HepG2 (cell line): Measurements from ENCODE around the gene BTNL3. TPM values are rescaled to one million over a fixed set of nuclear protein-coding genes. Genes with fewer than 3 reads are reported as not detected.

Experiments
- ATAC-seq: fragments of 200-7000 bp; cut with Tn5 transposase; 3 replicates; pipeline ENCODE4 v1.9.1; 2020; ENCODE audit warnings: mild to moderate bottlenecking, moderate library complexity
- BruUV-seq: library from RNA; stranded (reverse); fragments of 400-500 nt; replicated peaks from 2 replicates; lab custom pipeline; 2021; lab: Mats Ljungman, UMichigan
- CTCF ChIA-PET: fragments of 300-600 bp; formaldehyde crosslinking; extraction: SDS; loops from one replicate; lab custom pipeline; 2021; ENCODE audit warnings: low total read pairs, inconsistent platforms, low intra/inter-chr PET ratio; lab: Yijun Ruan, JAX
- POLR2A ChIA-PET: fragments of 350-600 bp; sonication (Branson Sonifier 250); formaldehyde crosslinking; loops from one replicate; lab custom pipeline; 2020; ENCODE audit warnings: antibody characterized with exemption, inconsistent platforms; lab: Yijun Ruan, JAX
- DNase-seq: peaks from one replicate; pipeline ENCODE4 v3.0.0-alpha.2; 2015; ENCODE audit warnings: low spot score
- FAIRE-seq: peaks from 3 replicates; lab custom pipeline; 2011; peaks lifted over from hg19 to GRCh38; lab: Jason Lieb, UNC
- H2AFZ ChIP-seq: one replicate; pipeline ENCODE4 v1.6.1; 2011; ENCODE audit warnings: low read length, inconsistent platforms
- H3K27ac ChIP-seq: fragments of 300-600 bp; 3 replicates; pipeline ENCODE4 v1.8.0; 2011; ENCODE audit warnings: mixed run types, mild to moderate bottlenecking, mixed read lengths, low read length, inconsistent platforms; ENCODE audit not compliant: insufficient read depth; ENCODE audit errors: extremely low read length
- H3K27me3 ChIP-seq, 2 experiments: fragments of 200-600 bp in 1 of 2; 2 replicates in 1 of 2; 3 replicates in 1 of 2; pipeline versions ENCODE4 v1.6.0 to v1.8.0; 2011; ENCODE audit warnings: low read length in 2 of 2, mild to moderate bottlenecking in 2 of 2, moderate library complexity in 2 of 2, inconsistent platforms in 1 of 2; ENCODE audit not compliant: insufficient read depth in 2 of 2, control insufficient read depth in 1 of 2
- H3K36me3 ChIP-seq, 2 experiments: fragments of 200-600 bp in 1 of 2; replicated peaks in 1 of 2; 2 replicates in 1 of 2; 3 replicates in 1 of 2; pipeline versions ENCODE4 v1.5.1 to v1.8.0; 2011; ENCODE audit warnings: low read length in 2 of 2, inconsistent platforms in 1 of 2; ENCODE audit not compliant: insufficient read depth in 2 of 2, control insufficient read depth in 1 of 2
- H3K4me1 ChIP-seq: 2 replicates; pipeline ENCODE4 v1.5.1; 2012; ENCODE audit warnings: low read length, inconsistent platforms; ENCODE audit not compliant: insufficient read depth
- H3K4me2 ChIP-seq: 2 replicates; pipeline ENCODE4 v1.6.0; 2011; ENCODE audit warnings: low read depth, low read length, inconsistent platforms
- H3K4me3 ChIP-seq, 3 experiments: fragments of 200-600 bp in 1 of 3; sonication (generic), shearing (Covaris generic) in 1 of 3; replicated peaks in 1 of 3; 2 replicates each; pipeline ENCODE4 v1.5.1; 2011 to 2016; ENCODE audit warnings: low read length in 3 of 3, inconsistent platforms in 2 of 3, low read depth in 2 of 3, mild to moderate bottlenecking in 2 of 3, control low read depth in 1 of 3, mixed read lengths in 1 of 3; ENCODE audit not compliant: insufficient read depth in 1 of 3
- H3K79me2 ChIP-seq: one replicate; pipeline ENCODE4 v1.6.1; 2011; ENCODE audit warnings: low read length, inconsistent platforms; ENCODE audit not compliant: insufficient read depth
- H3K9ac ChIP-seq: 2 replicates; pipeline ENCODE4 v1.6.0; 2011; ENCODE audit warnings: mild to moderate bottlenecking, low read depth, low read length, inconsistent platforms; ENCODE audit not compliant: insufficient read depth
- H3K9me3 ChIP-seq: 2 replicates; pipeline ENCODE4 v1.5.1; 2012; ENCODE audit warnings: mild to moderate bottlenecking, low read length
- H4K20me1 ChIP-seq: 2 replicates; pipeline ENCODE4 v1.6.0; 2011; ENCODE audit warnings: inconsistent platforms, mild to moderate bottlenecking, low read length, moderate library complexity; ENCODE audit not compliant: insufficient read depth
- ARNT ChIP-seq: fragments of 450-650 bp; IDR thresholded peaks from 2 replicates; pipeline ENCODE4 v1.6.1; 2017
- ATF1 ChIP-seq: IDR thresholded peaks from 2 replicates; pipeline ENCODE4 v1.6.1; 2016; ENCODE audit warnings: mild to moderate bottlenecking, control low read depth
- DBP ChIP-seq: sonication (generic); formaldehyde crosslinking; IDR thresholded peaks from 2 replicates; pipeline ENCODE4 v1.4.0; 2020; ENCODE audit warnings: missing genetic modification reagents; ENCODE audit errors: not compliant biosample characterization
- DZIP1 ChIP-seq: sonication (generic); formaldehyde crosslinking; IDR thresholded peaks from 2 replicates; pipeline ENCODE4 v1.5.0; 2020; ENCODE audit warnings: mild to moderate bottlenecking, missing genetic modification reagents
- FOSL2 ChIP-seq: sonication (generic); formaldehyde crosslinking; IDR thresholded peaks from 2 replicates; pipeline ENCODE4 v1.4.0; 2020; ENCODE audit warnings: missing genetic modification reagents
- GATA4 ChIP-seq: sonication (generic); IDR thresholded peaks from 2 replicates; pipeline ENCODE4 v1.6.1; 2016; ENCODE audit warnings: antibody characterized with exemption, low read depth, borderline replicate concordance
- KLF9 ChIP-seq: IDR thresholded peaks from 2 replicates; pipeline ENCODE4 v1.6.1; 2016; ENCODE audit warnings: low read depth
- MTF2 ChIP-seq: sonication (generic); formaldehyde crosslinking; IDR thresholded peaks from 2 replicates; pipeline ENCODE4 v1.5.0; 2020; ENCODE audit warnings: missing genetic modification reagents, borderline replicate concordance
- MYC ChIP-seq: sonication (generic); formaldehyde crosslinking; IDR thresholded peaks from 2 replicates; pipeline ENCODE4 v1.9.0; 2021; ENCODE audit warnings: missing genetic modification reagents, borderline replicate concordance
- PITX1 ChIP-seq: sonication (generic); formaldehyde crosslinking; IDR thresholded peaks from 2 replicates; pipeline ENCODE4 v1.5.1; 2020; ENCODE audit warnings: mild to moderate bottlenecking, missing genetic modification reagents
- PPARG ChIP-seq: conservative IDR thresholded peaks from 2 replicates; pipeline ENCODE4 v1.6.1; 2016; ENCODE audit warnings: missing biosample characterization, missing genetic modification reagents
- RELA ChIP-seq: sonication (generic); formaldehyde crosslinking; IDR thresholded peaks from 2 replicates; pipeline ENCODE4 v1.4.0; 2020; ENCODE audit warnings: missing genetic modification reagents
- SETDB1 ChIP-seq: sonication (generic); formaldehyde crosslinking; IDR thresholded peaks from 2 replicates; pipeline ENCODE4 v1.5.1; 2020; ENCODE audit warnings: missing genetic modification reagents, mild to moderate bottlenecking, borderline replicate concordance
- SOX6 ChIP-seq, 2 experiments: fragments of 450-650 bp in 1 of 2; sonication (generic) in 1 of 2; formaldehyde crosslinking in 1 of 2; IDR thresholded peaks; 2 replicates each; pipeline versions ENCODE4 v1.4.0 to v1.6.1; 2017 to 2020; ENCODE audit warnings: antibody characterized with exemption in 1 of 2, mild to moderate bottlenecking in 1 of 2, missing genetic modification reagents in 1 of 2
- SP4 ChIP-seq: sonication (generic); formaldehyde crosslinking; IDR thresholded peaks from 2 replicates; pipeline ENCODE4 v1.8.1; 2023; ENCODE audit warnings: mild to moderate bottlenecking, missing genetic modification reagents
- XRCC5 ChIP-seq: fragments of 200-400 bp; formaldehyde crosslinking; optimal IDR thresholded peaks from 2 replicates; pipeline ENCODE3; 2017; ENCODE audit warnings: mild to moderate bottlenecking, low read length
- ZNF782 ChIP-seq: sonication (generic); formaldehyde crosslinking; IDR thresholded peaks from 2 replicates; pipeline ENCODE4 v1.4.0; 2020; ENCODE audit warnings: missing genetic modification reagents, mild to moderate bottlenecking, borderline replicate concordance
- WGBS: methylation state at CpG from one replicate; pipeline ENCODE4 v1.1.6; 2017; ENCODE audit warnings: low lambda C conversion rate; 5-methylcytosine and 5-hydroxymethylcytosine counted together
- in situ Hi-C: cut with HindIII; loops from 2 replicates; pipeline ENCODE4 v1.10.0; 2017; ENCODE audit warnings: low pct_unique_long_range_greater_than_20kb; ENCODE audit not compliant: extremely low pct_ligation_motif_present
- intact Hi-C: fragments of 100-400 bp; cut with micrococcal nuclease; formaldehyde crosslinking; loops from one replicate; pipeline ENCODE4 v1.10.0; 2022; ENCODE audit not compliant: unreplicated experiment
- polyA plus RNA-seq, 8 experiments: library from polyadenylated mRNA; depleted of rRNA in 3 of 8; stranded (reverse) in 7 of 8; unstranded in 1 of 8; fragments of >200 nt; fragmentation: Illumina TruSeq in 4 of 8; extraction: Trizol in 4 of 8; gene quantifications; 2 replicates each; pipeline versions ENCODE4 v1.2.1 to v1.2.3, GENCODE V29; 2011 to 2016; ENCODE audit warnings: low read depth in 4 of 8, missing spikeins in 1 of 8, mixed read lengths in 1 of 8; ENCODE audit not compliant: insufficient read depth in 1 of 8
- total RNA-seq, 5 experiments: library from RNA; depleted of rRNA; stranded (reverse); fragments of >200 nt; fragmentation: Illumina TruSeq; extraction: Trizol; gene quantifications; 2 replicates each; pipeline ENCODE4 v1.2.3, GENCODE V29; 2016; ENCODE audit warnings: low read depth in 1 of 5

BTNL3 gene
- total and polyA plus RNA-seq, 2 of the 13 experiments (the other 11 are each of a cell fraction or from before 2014, with no cell fraction given): not detected

GRCh38 chr5:180977852-180978251, 10.8 kb upstream of the BTNL3 start:
- no peak for TF ChIP-seq FOSL2 (CRISPR knock-in tag)
- Histone ChIP-seq H3K9ac (no peak overlapping the region), H3K4me2 (no peak overlapping the region), H3K36me3 (no peaks in the 10 kb centered on the region), H3K4me3 (no peak overlapping the region), H3K9me3 (no peaks in the 10 kb centered on the region), H3K79me2 (no peaks in the 10 kb centered on the region), H3K27ac (no peak overlapping the region), H3K27me3 (no peaks in the 10 kb centered on the region; a peak in 1 of 5 replicates), H4K20me1 (no peaks in the 10 kb centered on the region), H3K4me1 (no peaks in the 10 kb centered on the region), H2AFZ (no peak overlapping the region)
- CTCF ChIA-PET: no interaction called here
- intact Hi-C loops: no loop called here
- no TSS peak for BruUV-seq
- DNase-seq (no peak), ATAC-seq (no peak), FAIRE-seq (no peak)
- in situ Hi-C loops: no loop called here
- POLR2A ChIA-PET: no interaction called here
- WGBS: 0% methylated on average over 1 of the region's 1 CpG

- BruUV-seq: no TSS peak
- FAIRE-seq: no peak
- 56% methylated on average over 23 of the region's 23 CpGs for WGBS
- no peak overlapping the region for H3K4me3 ChIP-seq
- H3K36me3 ChIP-seq: no peaks in the 10 kb centered on the region
- no peak overlapping the region for H3K4me2 ChIP-seq
- no peaks in the 10 kb centered on the region for H3K4me1 ChIP-seq
- H3K27me3 ChIP-seq: no peaks in the 10 kb centered on the region; a peak in 1 of 5 replicates
- H4K20me1 ChIP-seq: no peaks in the 10 kb centered on the region
- intact Hi-C loops (no loop called here), in situ Hi-C loops (no loop called here)
- ChIA-PET POLR2A (no interaction called here), CTCF (no interaction called here)
- H3K9me3 ChIP-seq: no peaks in the 10 kb centered on the region
- H3K79me2 ChIP-seq: no peaks in the 10 kb centered on the region
- H2AFZ ChIP-seq: no peak overlapping the region
- DNase-seq: no peak
- no peak for ATAC-seq
- no peak overlapping the region for H3K27ac ChIP-seq
- no peak overlapping the region for H3K9ac ChIP-seq
- TF ChIP-seq SP4: no peak
- no peak for TF ChIP-seq SOX6 (IDR thresholded peaks at IDR 0.05)
- TF ChIP-seq SOX6 (CRISPR knock-in tag; IDR thresholded peaks at IDR 0.05): no peak
- TF ChIP-seq RELA (CRISPR knock-in tag): no peak
- TF ChIP-seq KLF9 (CRISPR knock-in tag): no peak
- no peak for TF ChIP-seq PITX1
- TF ChIP-seq XRCC5: no peak
- TF ChIP-seq MYC (CRISPR knock-in tag): no peak
- TF ChIP-seq MTF2 (CRISPR knock-in tag): no peak
- no peak for TF ChIP-seq DZIP1 (CRISPR knock-in tag)
- TF ChIP-seq ZNF782 (CRISPR knock-in tag): no peak
- TF ChIP-seq ATF1 (CRISPR knock-in tag): no peak
- TF ChIP-seq DBP: no peak
- no peak for TF ChIP-seq SETDB1 (CRISPR knock-in tag)
- no peak for TF ChIP-seq PPARG (CRISPR knock-in tag)
- no peak for TF ChIP-seq ARNT
- TF ChIP-seq GATA4: no peak
Observed at GRCh38 chr5:180982008-180982741, 6.5 kb upstream of the BTNL3 start.
